GM18511 (cell line): ENCODE results near the gene IL4R.
"Not testable (repeated sequence)": the region's sequence is repeated elsewhere in the genome, so short reads cannot be mapped to it uniquely, and the experiment has no call there.

Experiments used
- ATAC-seq: cut with Tn5 transposase; IDR thresholded peaks from one replicate; pipeline ENCODE4 v1.9.1; 2021; ENCODE audit warnings: mild to moderate bottlenecking, moderate library complexity; ENCODE audit not compliant: unreplicated experiment

The IL4R gene

GRCh38 chr16:27287887-27288286 is 25.9 kb upstream of the IL4R start:
- ATAC-seq = no peak

- not testable (repeated sequence) for ATAC-seq
Measured at GRCh38 chr16:27288313-27288712, 25.5 kb upstream of the IL4R start.

GRCh38 chr16:27289669-27290068 is 24.1 kb upstream of the IL4R start:
- ATAC-seq = no peak

GRCh38 chr16:27290562-27290961 is 23.2 kb upstream of the IL4R start:
- ATAC-seq = no peak

- ATAC-seq = no peak
Measured at GRCh38 chr16:27291106-27291505, 22.7 kb upstream of the IL4R start.

- no peak for ATAC-seq
Measured at GRCh38 chr16:27291722-27292240, 22.0 kb upstream of the IL4R start.

- no peak for ATAC-seq
Measured at GRCh38 chr16:27293343-27293742, 20.4 kb upstream of the IL4R start.

DNA sequence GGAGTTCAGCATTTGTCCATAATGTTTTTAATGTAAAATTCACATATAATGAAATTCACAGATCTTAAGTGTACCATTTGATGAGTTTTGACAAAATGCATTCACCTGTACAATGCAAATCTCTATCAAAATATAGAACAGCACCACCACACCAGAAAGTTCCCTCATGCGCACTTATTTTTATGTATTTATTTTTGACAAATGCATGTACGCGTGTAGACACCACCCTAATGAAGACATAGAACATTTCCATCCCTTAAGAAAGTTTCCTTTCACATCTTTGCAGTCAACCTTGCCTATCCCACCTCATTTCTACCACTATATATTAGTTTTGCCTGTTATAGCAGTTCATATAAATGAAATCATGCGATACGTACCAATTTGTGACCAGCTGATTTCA is 15.6 kb upstream of the IL4R start:
- ATAC-seq = no peak

DNA sequence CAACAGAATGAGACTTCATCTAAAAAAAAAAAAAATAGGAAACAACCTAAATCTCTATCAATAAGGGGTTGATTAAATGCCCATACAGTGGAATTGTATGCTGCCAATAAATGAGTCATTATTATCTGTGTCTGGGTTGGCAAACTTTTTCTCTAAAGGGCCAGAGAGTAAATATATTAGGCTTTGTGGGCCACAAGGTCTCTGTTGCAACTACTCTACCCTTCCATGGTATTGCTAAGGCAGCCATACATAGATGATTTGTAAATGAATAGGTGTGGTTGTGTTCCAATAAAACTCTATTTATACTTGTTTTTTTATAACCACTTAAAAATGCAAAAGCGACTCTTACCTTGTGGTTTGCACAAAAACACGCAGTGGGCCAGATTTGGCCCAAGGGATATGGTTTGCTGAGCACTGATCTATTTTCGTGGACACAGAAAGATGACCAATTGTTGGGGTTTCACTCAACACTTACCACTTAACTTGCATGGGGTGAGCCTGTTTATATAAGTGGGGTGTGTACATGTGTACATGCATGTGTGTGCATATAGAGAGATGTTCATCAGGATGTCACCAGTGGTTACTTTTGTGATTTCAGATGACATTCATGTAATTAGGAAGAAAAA is 12.4 kb upstream of the IL4R start:
- ATAC-seq = peak; percentile 86

GRCh38 chr16:27302126-27302525 is 11.6 kb upstream of the IL4R start:
- ATAC-seq = no peak

- no peak for ATAC-seq
Measured at GRCh38 chr16:27303256-27304100, 10.3 kb upstream of the IL4R start.

GRCh38 chr16:27304102-27304501 is 9.7 kb upstream of the IL4R start:
- no peak for ATAC-seq

DNA sequence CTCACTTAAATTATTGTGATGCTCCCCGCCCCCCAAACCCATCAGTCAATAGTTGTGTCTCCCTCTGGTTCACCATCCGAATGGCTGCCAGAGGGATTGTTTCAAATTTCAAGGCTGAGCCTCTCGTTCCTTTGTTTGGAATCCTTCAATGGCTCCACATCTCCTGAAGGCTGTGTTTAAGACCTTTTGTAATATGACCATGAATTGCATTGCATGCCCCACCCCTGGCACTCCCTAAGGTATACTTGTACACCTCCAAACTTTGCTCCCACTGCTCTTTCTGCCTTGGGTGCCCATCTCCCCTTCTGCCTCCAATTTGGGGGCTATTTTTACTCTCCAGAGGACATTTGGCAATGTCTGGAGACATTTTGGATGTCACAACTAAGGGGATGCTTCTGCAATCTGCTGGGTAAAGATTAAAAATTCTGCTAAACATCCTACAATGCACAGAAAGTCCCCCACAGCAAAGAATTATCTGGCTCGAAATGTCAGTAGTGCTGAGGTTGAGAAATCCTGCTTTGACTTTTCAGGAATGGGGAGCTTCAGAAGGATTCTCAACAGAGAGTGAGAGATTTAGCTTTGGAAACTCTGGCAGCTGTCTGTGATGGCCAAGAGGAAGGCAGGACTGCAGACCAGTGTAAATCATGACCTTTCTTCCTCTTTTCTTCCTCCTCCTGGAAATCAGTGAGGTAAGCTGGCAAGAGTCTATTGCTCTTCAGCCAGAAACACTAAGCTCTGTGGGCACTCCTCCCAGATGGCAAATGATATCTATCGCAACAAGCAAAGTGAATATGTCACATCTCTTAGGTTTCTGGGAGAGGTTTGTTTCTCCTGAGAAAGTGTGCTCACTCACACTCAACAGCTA is 8.7 kb upstream of the IL4R start:
- ATAC-seq = no peak

- no peak for ATAC-seq
Measured at GRCh38 chr16:27305839-27306442, 7.8 kb upstream of the IL4R start.

- no peak for ATAC-seq
Measured at GRCh38 chr16:27308792-27309191, 5.0 kb upstream of the IL4R start.

DNA sequence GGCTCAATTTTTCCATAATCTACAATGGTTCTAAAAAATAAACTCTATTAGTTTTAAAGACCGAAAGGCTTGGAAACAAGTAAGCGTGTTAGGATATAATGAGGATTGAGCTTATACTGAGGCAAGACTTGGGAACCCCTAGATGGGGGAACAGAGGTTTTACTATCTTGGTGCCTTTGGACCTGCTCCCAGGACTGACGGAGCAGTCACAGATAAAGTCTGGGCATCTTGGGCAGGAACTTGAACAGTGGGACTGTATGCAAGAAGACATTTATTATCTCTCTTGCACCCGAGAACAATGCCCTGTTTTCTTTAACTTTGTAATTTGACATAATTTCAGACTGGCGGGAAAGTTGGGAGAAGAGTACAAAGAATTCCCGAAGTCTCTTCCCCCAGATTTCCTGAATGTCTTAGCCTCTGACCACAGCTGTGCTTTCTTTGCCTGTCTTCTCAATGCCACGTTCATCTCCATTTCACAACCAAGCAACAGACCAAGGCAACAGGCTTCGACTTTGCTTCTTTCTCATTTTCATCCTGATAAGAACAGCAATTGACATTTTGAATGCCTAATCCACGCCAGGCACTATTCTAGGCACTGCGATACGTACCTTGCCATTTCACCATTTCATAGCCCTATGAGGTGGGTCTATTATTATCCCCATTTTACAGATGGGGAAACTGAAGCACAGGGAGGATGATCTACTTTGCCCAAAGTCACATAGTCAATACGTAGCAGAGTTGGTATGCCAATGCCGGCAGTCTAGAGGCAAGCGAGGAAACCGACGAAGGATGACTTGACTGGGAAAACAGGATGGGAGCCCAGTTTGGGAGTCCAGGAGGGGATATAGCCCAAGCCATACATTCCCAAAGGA is 3.0 kb upstream of the IL4R start:
- no peak for ATAC-seq

DNA sequence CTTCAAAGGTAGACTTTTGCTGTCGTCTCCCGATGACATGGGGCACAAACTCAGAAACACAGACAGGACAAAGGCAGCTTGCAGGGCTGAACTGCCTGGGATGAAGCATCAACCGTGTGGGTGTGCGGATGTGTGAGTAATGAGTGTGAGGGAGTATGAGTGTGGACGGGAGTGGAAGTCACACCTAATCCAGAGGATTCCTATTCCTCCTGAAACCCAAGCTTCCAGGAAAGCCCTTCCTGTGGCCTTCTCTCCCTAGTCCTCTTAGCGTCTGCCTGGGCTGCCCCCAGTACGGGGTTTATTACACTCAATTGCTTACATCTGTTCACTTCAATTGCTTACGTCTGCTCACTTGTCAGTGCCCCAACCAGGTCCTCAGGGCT is 2.3 kb upstream of the IL4R start:
- no peak for ATAC-seq

DNA sequence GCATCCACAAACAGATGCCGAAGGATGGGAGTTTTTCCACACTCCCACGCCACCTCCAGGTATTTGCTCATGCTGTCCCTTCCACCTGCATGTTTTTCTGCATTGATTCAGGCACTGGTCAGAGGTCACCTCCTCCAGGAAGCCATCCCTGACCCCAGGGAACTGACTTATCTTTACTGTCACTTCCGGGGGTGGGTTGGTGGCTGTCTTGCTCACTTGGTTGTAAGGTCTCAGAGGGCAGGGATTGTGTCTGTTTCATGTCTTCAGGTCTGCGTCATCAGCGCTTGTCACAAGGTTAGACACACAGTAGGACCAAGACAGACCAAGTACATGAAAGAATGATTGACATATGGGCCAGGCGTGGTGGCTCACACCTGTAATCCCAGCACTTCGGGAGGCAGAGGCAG is 1.9 kb upstream of the IL4R start:
- ATAC-seq = no peak

DNA sequence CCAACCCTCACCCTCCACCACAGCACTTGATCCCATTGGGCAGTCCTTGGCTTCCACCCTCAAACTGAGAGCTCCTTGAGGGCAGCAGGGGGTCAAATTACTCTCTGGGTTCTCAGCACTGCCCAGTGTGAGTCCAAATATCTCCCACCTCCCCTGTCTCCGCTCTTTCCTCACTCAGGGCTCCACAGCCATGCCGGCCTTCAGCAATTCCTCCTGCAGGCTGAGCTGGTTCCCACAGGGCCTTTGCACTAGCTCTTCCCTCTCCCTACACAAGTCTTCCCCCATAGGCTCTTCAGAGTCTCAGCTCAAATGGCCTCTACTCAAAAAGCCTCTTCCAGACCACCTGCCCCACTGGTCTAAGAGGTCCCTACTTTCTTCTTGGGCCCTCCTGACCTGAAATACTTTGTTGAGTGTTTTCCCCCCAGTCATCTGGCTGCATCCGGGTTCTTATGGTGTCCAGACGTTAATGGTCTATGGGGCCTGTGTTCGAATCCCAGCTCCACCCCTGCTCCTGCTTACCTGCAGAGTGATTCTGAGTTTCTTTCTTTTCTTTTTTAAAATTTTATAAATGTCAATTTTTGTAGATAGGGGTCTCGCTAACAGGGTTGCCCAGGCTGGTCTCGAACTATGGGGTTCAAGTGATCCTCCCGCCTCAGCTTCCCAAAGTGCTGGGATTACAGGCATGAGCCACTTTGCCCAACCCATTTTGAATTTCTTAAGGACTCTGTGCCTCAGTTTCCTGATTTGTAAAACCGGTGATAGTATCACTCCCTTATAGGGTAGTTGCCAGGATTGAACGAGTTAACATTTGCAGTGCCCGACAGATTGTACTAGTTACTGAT is 973 bp upstream of the IL4R start:
- ATAC-seq = no peak
